H9 (cell line): ENCODE data around the gene CHRNG. TPM values are rescaled to one million over a fixed set of nuclear protein-coding genes. Genes with fewer than 3 reads are reported as not detected.

Experiments used
- DNase-seq: peaks from one replicate; pipeline ENCODE4 v3.0.0-alpha.2; 2017
- H2AFZ ChIP-seq: one replicate; pipeline ENCODE4 v1.6.1; 2013; ENCODE audit warnings: mild to moderate bottlenecking, low read length, control low read depth, moderate library complexity
- H2AK5ac ChIP-seq: 2 replicates; pipeline ENCODE4 v1.6.1; 2013; ENCODE audit warnings: low read length, control low read depth, mixed read lengths; ENCODE audit not compliant: insufficient read length
- H2BK120ac ChIP-seq: one replicate; pipeline ENCODE4 v1.6.1; 2013; ENCODE audit warnings: low read depth, mild to moderate bottlenecking, low read length, control low read depth, inconsistent platforms; ENCODE audit not compliant: poor library complexity, severe bottlenecking
- H2BK12ac ChIP-seq: 2 replicates; pipeline ENCODE4 v1.6.1; 2013; ENCODE audit warnings: low read length, control low read depth, mixed read lengths, low read depth; ENCODE audit not compliant: insufficient read length
- H2BK15ac ChIP-seq: 2 replicates; pipeline ENCODE4 v1.6.1; 2013; ENCODE audit warnings: low read depth, low read length, control low read depth
- H2BK20ac ChIP-seq: one replicate; pipeline ENCODE4 v1.6.1; 2013; ENCODE audit warnings: low read depth, mild to moderate bottlenecking, low read length, control low read depth, inconsistent platforms; ENCODE audit not compliant: poor library complexity, severe bottlenecking
- H2BK5ac ChIP-seq: 2 replicates; pipeline ENCODE4 v1.6.1; 2013; ENCODE audit warnings: low read length, control low read depth, mixed read lengths; ENCODE audit not compliant: insufficient read length
- H3K14ac ChIP-seq: 2 replicates; pipeline ENCODE4 v1.6.1; 2013; ENCODE audit warnings: low read length, control low read depth; ENCODE audit not compliant: insufficient read depth
- H3K18ac ChIP-seq: 2 replicates; pipeline ENCODE4 v1.6.1; 2013; ENCODE audit warnings: low read depth, mild to moderate bottlenecking, mixed read lengths, low read length, control low read depth; ENCODE audit not compliant: insufficient read length
- H3K23ac ChIP-seq: 2 replicates; pipeline ENCODE4 v1.6.1; 2013; ENCODE audit warnings: low read length, control low read depth, mixed read lengths, low read depth; ENCODE audit not compliant: insufficient read length
- H3K23me2 ChIP-seq: 2 replicates; pipeline ENCODE4 v1.6.1; 2013; ENCODE audit warnings: low read depth, mild to moderate bottlenecking, mixed read lengths, low read length, control low read depth; ENCODE audit not compliant: insufficient read length, poor library complexity, severe bottlenecking
- H3K27ac ChIP-seq: 2 replicates; pipeline ENCODE4 v1.5.1; 2013; ENCODE audit warnings: low read length, control low read depth, mixed read lengths, low read depth; ENCODE audit not compliant: insufficient read length
- H3K27me3 ChIP-seq: 2 replicates; pipeline ENCODE4 v1.6.1; 2013; ENCODE audit warnings: low read length, control low read depth, inconsistent platforms; ENCODE audit not compliant: insufficient read depth
- H3K4ac ChIP-seq: 2 replicates; pipeline ENCODE4 v1.6.1; 2013; ENCODE audit warnings: low read depth, mild to moderate bottlenecking, control low read depth, inconsistent platforms, low read length, moderate library complexity
- H3K4me1 ChIP-seq: 2 replicates; pipeline ENCODE4 v1.6.1; 2013; ENCODE audit warnings: low read length, control low read depth, inconsistent platforms; ENCODE audit not compliant: insufficient read depth
- H3K4me2 ChIP-seq: 2 replicates; pipeline ENCODE4 v1.6.1; 2013; ENCODE audit warnings: low read length, control low read depth, mixed read lengths; ENCODE audit not compliant: insufficient read length, insufficient read depth
- H3K56ac ChIP-seq: 2 replicates; pipeline ENCODE4 v1.6.1; 2013; ENCODE audit warnings: low read depth, mild to moderate bottlenecking, mixed read lengths, low read length, control low read depth; ENCODE audit not compliant: insufficient read length
- H3K79me1 ChIP-seq: 2 replicates; pipeline ENCODE4 v1.6.1; 2013; ENCODE audit warnings: low read depth, mild to moderate bottlenecking, moderate library complexity, low read length, control low read depth, inconsistent platforms; ENCODE audit not compliant: insufficient read depth, poor library complexity, severe bottlenecking
- H3K79me2 ChIP-seq: 2 replicates; pipeline ENCODE4 v1.6.1; 2013; ENCODE audit warnings: low read length, control low read depth, inconsistent platforms; ENCODE audit not compliant: insufficient read depth
- H3K9ac ChIP-seq: 2 replicates; pipeline ENCODE4 v1.6.1; 2013; ENCODE audit warnings: low read length, control low read depth, mixed read lengths; ENCODE audit not compliant: insufficient read length; ENCODE audit errors: extremely low read depth
- H3K9me3 ChIP-seq: one replicate; pipeline ENCODE4 v1.6.1; 2013; ENCODE audit warnings: low read depth, low read length, inconsistent platforms; ENCODE audit not compliant: control insufficient read depth
- H3T11ph ChIP-seq: one replicate; pipeline ENCODE4 v1.6.1; 2013; ENCODE audit warnings: mild to moderate bottlenecking, low read length, control low read depth, inconsistent platforms
- H4K20me1 ChIP-seq: one replicate; pipeline ENCODE4 v1.6.1; 2013; ENCODE audit not compliant: control insufficient read depth, insufficient read length, insufficient read depth
- H4K5ac ChIP-seq: 2 replicates; pipeline ENCODE4 v1.6.1; 2013; ENCODE audit warnings: low read depth, mild to moderate bottlenecking, mixed read lengths, low read length, control low read depth; ENCODE audit not compliant: insufficient read length
- H4K8ac ChIP-seq: replicated peaks from 2 replicates; pipeline ENCODE4 v1.6.1; 2013; ENCODE audit warnings: low read length, control low read depth, mixed read lengths, low read depth; ENCODE audit not compliant: insufficient read length
- H4K91ac ChIP-seq: 2 replicates; pipeline ENCODE4 v1.6.1; 2013; ENCODE audit warnings: low read depth, mild to moderate bottlenecking, moderate library complexity, mixed read lengths, low read length, control low read depth; ENCODE audit not compliant: insufficient read length
- H3K27ac Mint-ChIP-seq, 3 experiments: 2 replicates in 2 of 3; 3 replicates in 1 of 3; pipeline ENCODE4 v1.8.0; 2020 to 2021; ENCODE audit warnings: mixed read lengths in 3 of 3, mild to moderate bottlenecking in 1 of 3, moderate library complexity in 1 of 3
- H3K27me3 Mint-ChIP-seq: 2 replicates; pipeline ENCODE4 v1.8.0; 2021; ENCODE audit warnings: low read depth, mild to moderate bottlenecking, moderate library complexity, mixed read lengths
- H3K36me3 Mint-ChIP-seq, 3 experiments: 2 replicates in 2 of 3; 3 replicates in 1 of 3; pipeline ENCODE4 v1.8.0; 2020 to 2021; ENCODE audit warnings: low read depth in 3 of 3, mixed read lengths in 3 of 3; ENCODE audit not compliant: insufficient read depth in 1 of 3
- H3K4me1 Mint-ChIP-seq, 2 experiments: 2 replicates each; pipeline ENCODE4 v1.8.0; 2020; ENCODE audit warnings: mixed read lengths in 2 of 2
- H3K4me3 Mint-ChIP-seq, 2 experiments: 2 replicates in 1 of 2; 3 replicates in 1 of 2; pipeline ENCODE4 v1.8.0; 2020 to 2021; ENCODE audit warnings: mild to moderate bottlenecking in 2 of 2, mixed read lengths in 2 of 2, moderate library complexity in 1 of 2
- H3K9me3 Mint-ChIP-seq, 2 experiments: 2 replicates in 1 of 2; 3 replicates in 1 of 2; pipeline ENCODE4 v1.8.0; 2020; ENCODE audit warnings: mild to moderate bottlenecking in 2 of 2, mixed read lengths in 2 of 2, moderate library complexity in 1 of 2
- CTCF ChIP-seq: fragments of 200-600 bp; sonication (generic); conservative IDR thresholded peaks from 3 replicates; pipeline ENCODE4 v1.8.0; 2021; ENCODE audit warnings: antibody characterized with exemption, mild to moderate bottlenecking
- WGBS: extraction: QIAGEN DNeasy Blood & Tissue Kit; methylation state at CpG from one replicate; pipeline ENCODE4 v1.1.7; 2013; ENCODE audit warnings: missing lambda C conversion rate, low lambda C conversion rate, mixed read lengths; ENCODE audit not compliant: insufficient read length; ENCODE audit errors: extremely low coverage; 5-methylcytosine and 5-hydroxymethylcytosine counted together
- total RNA-seq: library from RNA; stranded (reverse); gene quantifications from 2 replicates; pipeline ENCODE4 v1.2.1, GENCODE V29; 2021

Gene CHRNG
- total RNA-seq, 1 experiment from 2014 or later: not detected

DNA sequence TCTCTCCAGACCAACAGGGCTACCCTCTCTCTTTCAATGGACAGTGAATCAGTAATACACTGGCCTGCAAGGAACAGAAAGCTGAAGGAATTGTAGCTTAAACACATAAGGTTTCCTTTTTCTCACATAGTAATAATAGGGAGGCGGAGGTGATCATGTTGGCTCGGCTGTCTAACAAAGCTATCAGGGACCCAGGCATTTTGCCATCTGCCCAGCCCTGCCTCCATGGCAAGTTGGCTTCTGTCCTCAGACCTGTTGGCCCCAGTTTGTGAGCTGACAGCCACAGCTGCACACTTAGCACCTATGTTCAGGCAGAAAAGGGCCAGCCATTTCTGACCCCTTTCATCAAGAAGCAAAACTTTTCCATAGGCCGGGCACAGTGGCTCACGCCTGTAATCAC, 2.0 kb upstream of the CHRNG start:
- no peaks in the 10 kb centered on the region; the same call in 1 of the 2 replicates for H3K27me3 ChIP-seq

More for the DNA sequence above, 2.0 kb upstream of the CHRNG start:
- Mint-ChIP-seq H3K27ac (no peak overlapping the region), H3K27me3 (peaks cover 11% of the 10 kb centered on the region), H3K4me3 (no peak overlapping the region), H3K4me1 (peaks cover 27 to 33% of the 10 kb centered on the region in 2 experiments), H3K36me3 (peaks cover 0 to 3% (median 0%) of the 10 kb centered on the region in 3 experiments; a peak in 1 of 7 replicates), H3K9me3 (peaks cover 4 to 8% of the 10 kb centered on the region in 2 experiments; a peak in 4 of 5 replicates)
- no peak overlapping the region for H3K23ac ChIP-seq
- TF ChIP-seq CTCF: no peak
- H3K4me1 ChIP-seq: peaks cover 4% of the 10 kb centered on the region; the same call in 1 of the 2 replicates
- no peak overlapping the region for H2BK15ac ChIP-seq
- H3T11ph ChIP-seq: no peak overlapping the region
- H4K91ac ChIP-seq: no peak overlapping the region
- H3K14ac ChIP-seq: no peak overlapping the region
- H4K8ac ChIP-seq: no peak overlapping the region
- H2BK12ac ChIP-seq: no peak overlapping the region
- no peaks in the 10 kb centered on the region for H4K20me1 ChIP-seq
- H3K4ac ChIP-seq: no peak overlapping the region
- H2AFZ ChIP-seq: no peak overlapping the region
- H3K18ac ChIP-seq: no peak overlapping the region
- H3K79me2 ChIP-seq: no peaks in the 10 kb centered on the region
- H3K23me2 ChIP-seq: no peaks in the 10 kb centered on the region
- no CpG with 5 or more reads among the region's 4 CpGs for WGBS
- H3K27ac ChIP-seq: no peak overlapping the region
- no peak overlapping the region for H4K5ac ChIP-seq
- no peaks in the 10 kb centered on the region for H3K9me3 ChIP-seq
- H2BK120ac ChIP-seq: no peak overlapping the region
- H2AK5ac ChIP-seq: no peak overlapping the region
- H3K9ac ChIP-seq: no peak overlapping the region
- H3K4me2 ChIP-seq: no peak overlapping the region
- H3K79me1 ChIP-seq: no peaks in the 10 kb centered on the region
- H3K56ac ChIP-seq: no peak overlapping the region
- H2BK20ac ChIP-seq: no peak overlapping the region
- no peak for DNase-seq
- H2BK5ac ChIP-seq: no peak overlapping the region
